Tibial artery (tissue), 4 donors: ENCODE data around the gene TAF4.

Source experiments
- DNase-seq, 2 donors: peaks; one replicate each; pipeline ENCODE4 v3.0.0-alpha.2; 2019
- H3K27ac ChIP-seq, 2 donors: fragments of 200-600 bp; sonication (generic) in 1 of 2; 1 replicate in 1 of 2; 2 replicates in 1 of 2; pipeline ENCODE4 v1.5.1; 2018 to 2019; ENCODE audit warnings: mild to moderate bottlenecking in 1 of 2
- H3K27me3 ChIP-seq, 2 donors: fragments of 200-600 bp; sonication (generic) in 1 of 2; one replicate each; pipeline versions ENCODE4 v1.5.1 to v1.6.0; 2016 to 2019
- H3K36me3 ChIP-seq, 3 donors: fragments of 200-600 bp; sonication (generic) in 2 of 3; one replicate each; pipeline ENCODE4 v1.5.1; 2016 to 2019; ENCODE audit warnings: mild to moderate bottlenecking in 2 of 3
- H3K4me1 ChIP-seq, 4 donors: fragments of 200-600 bp; sonication (generic) in 2 of 4; 1 replicate in 3 of 4; 2 replicates in 1 of 4; pipeline ENCODE4 v1.5.1; 2016 to 2019
- H3K4me3 ChIP-seq, 2 donors: fragments of 200-600 bp; sonication (generic) in 1 of 2; 1 replicate in 1 of 2; 2 replicates in 1 of 2; pipeline ENCODE4 v1.5.1; 2018 to 2019; ENCODE audit warnings: mild to moderate bottlenecking in 2 of 2
- H3K9me3 ChIP-seq, 3 donors: fragments of 200-600 bp; sonication (generic) in 1 of 3; one replicate each; pipeline ENCODE4 v1.5.1; 2016 to 2019
- intact Hi-C: fragments of 100-400 bp; cut with DNase I; formaldehyde crosslinking; loops from one replicate; pipeline ENCODE4 v1.15.0; 2023; ENCODE audit warnings: low total_unique reads
- TF ChIP-seq, protein P1 (sequence below), 2 experiments: fragments of 200-600 bp in 1 of 2; fragments of 450-650 bp in 1 of 2; IDR thresholded peaks; one replicate each; pipeline ENCODE4 v1.5.1; 2017 to 2019; ENCODE audit warnings: antibody characterized with exemption in 2 of 2, mild to moderate bottlenecking in 1 of 2, moderate library complexity in 1 of 2

TAF4 gene

DNA sequence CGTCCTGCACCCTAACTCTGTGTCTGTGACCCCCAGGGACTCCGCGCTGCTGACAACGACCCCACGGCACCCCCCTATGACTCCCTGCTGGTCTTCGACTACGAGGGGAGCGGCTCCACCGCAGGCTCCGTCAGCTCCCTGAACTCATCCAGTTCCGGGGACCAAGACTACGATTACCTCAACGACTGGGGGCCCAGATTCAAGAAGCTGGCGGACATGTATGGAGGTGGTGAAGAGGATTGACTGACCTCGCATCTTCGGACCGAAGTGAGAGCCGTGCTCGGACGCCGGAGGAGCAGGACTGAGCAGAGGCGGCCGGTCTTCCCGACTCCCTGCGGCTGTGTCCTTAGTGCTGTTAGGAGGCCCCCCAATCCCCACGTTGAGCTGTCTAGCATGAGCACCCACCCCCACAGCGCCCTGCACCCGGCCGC lies 129.0 kb downstream of the TAF4 start:
- Histone ChIP-seq H3K9me3 (no peaks in the 10 kb centered on the region), H3K27ac (no peak overlapping the region), H3K27me3 (peaks cover 0 to 39% of the 10 kb centered on the region in 2 donors), H3K4me3 (no peak overlapping the region), H3K4me1 (no peaks in the 10 kb centered on the region), H3K36me3 (no peaks in the 10 kb centered on the region)
- intact Hi-C loops: no loop called here
- TF ChIP-seq, protein P1, sequence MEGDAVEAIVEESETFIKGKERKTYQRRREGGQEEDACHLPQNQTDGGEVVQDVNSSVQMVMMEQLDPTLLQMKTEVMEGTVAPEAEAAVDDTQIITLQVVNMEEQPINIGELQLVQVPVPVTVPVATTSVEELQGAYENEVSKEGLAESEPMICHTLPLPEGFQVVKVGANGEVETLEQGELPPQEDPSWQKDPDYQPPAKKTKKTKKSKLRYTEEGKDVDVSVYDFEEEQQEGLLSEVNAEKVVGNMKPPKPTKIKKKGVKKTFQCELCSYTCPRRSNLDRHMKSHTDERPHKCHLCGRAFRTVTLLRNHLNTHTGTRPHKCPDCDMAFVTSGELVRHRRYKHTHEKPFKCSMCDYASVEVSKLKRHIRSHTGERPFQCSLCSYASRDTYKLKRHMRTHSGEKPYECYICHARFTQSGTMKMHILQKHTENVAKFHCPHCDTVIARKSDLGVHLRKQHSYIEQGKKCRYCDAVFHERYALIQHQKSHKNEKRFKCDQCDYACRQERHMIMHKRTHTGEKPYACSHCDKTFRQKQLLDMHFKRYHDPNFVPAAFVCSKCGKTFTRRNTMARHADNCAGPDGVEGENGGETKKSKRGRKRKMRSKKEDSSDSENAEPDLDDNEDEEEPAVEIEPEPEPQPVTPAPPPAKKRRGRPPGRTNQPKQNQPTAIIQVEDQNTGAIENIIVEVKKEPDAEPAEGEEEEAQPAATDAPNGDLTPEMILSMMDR (IDR thresholded peaks at IDR 0.05): no peak
- DNase-seq: peak; percentile 10 to 57

- H3K27me3 ChIP-seq: peaks cover 0 to 42% of the 10 kb centered on the region in 2 donors
- H3K27ac ChIP-seq: no peak overlapping the region
- no peaks in the 10 kb centered on the region for H3K36me3 ChIP-seq
- DNase-seq: peak; percentile 3 to 10
- H3K9me3 ChIP-seq: no peaks in the 10 kb centered on the region
- H3K4me1 ChIP-seq: no peaks in the 10 kb centered on the region
- no peak overlapping the region for H3K4me3 ChIP-seq
- intact Hi-C loops: no loop called here
- TF ChIP-seq, protein P1 (IDR thresholded peaks at IDR 0.05): no peak
These were observed 129.6 kb downstream of the TAF4 start for GRCh38 chr20:61935926-61936700.

GRCh38 chr20:61934716-61935530 lies 130.8 kb downstream of the TAF4 start:
- peaks cover 0 to 42% of the 10 kb centered on the region in 2 donors for H3K27me3 ChIP-seq
- TF ChIP-seq, protein P1 (IDR thresholded peaks at IDR 0.05): no peak
- peaks cover 0 to 3% (median 0%) of the 10 kb centered on the region in 3 donors for H3K9me3 ChIP-seq
- intact Hi-C loops: no loop called here
- peak in 1 of 2 donors; percentile 24 for DNase-seq
- H3K27ac ChIP-seq: no peak overlapping the region
- no peak overlapping the region for H3K4me3 ChIP-seq
- H3K36me3 ChIP-seq: no peaks in the 10 kb centered on the region
- no peaks in the 10 kb centered on the region for H3K4me1 ChIP-seq

DNA sequence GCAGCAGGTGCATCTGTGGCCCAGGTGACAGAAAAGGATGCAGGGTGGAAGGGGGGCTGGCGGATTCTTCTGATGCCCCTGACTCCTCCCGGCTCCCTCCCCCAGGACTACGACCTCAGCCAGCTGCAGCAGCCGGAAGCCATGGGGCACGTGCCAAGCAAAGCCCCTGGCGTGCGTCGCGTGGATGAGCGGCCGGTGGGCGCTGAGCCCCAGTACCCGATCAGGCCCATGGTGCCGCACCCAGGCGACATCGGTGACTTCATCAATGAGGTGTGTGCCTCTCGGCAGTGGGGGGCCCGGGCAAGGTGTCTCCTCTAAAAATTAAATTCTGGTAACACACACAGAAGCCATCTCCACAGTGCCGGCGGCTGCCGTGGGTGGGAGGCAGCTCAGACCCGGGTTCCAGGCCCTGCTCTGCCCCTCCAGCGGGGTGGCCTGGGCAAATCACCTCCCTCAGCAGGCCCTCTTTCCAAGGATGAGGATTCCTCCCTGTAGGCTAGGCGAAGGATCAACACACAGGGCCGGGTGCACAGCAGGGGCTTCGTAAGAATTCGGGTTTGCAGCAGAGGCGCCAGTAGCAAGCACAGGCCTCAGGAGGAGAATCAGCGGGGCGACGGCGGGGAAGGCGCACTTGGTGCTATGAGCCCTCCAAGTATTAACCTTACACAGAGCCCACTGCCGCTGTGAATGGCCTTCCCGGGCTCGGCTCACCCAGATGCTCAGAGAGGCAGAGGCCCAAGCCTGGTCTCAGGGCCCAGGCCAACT lies 131.5 kb downstream of the TAF4 start:
- Histone ChIP-seq H3K36me3 (no peaks in the 10 kb centered on the region), H3K27ac (no peak overlapping the region), H3K9me3 (peaks cover 0 to 11% (median 0%) of the 10 kb centered on the region in 3 donors), H3K4me1 (no peaks in the 10 kb centered on the region), H3K4me3 (no peak overlapping the region), H3K27me3 (peaks cover 0 to 42% of the 10 kb centered on the region in 2 donors)
- TF ChIP-seq, protein P1 (IDR thresholded peaks at IDR 0.05): no peak
- intact Hi-C loops: no loop called here
- DNase-seq: peak; percentile 13 to 60

- intact Hi-C loops: no loop called here
- Histone ChIP-seq H3K4me1 (no peaks in the 10 kb centered on the region), H3K27me3 (peaks cover 0 to 37% of the 10 kb centered on the region in 2 donors), H3K9me3 (peaks cover 0 to 12% (median 0%) of the 10 kb centered on the region in 3 donors), H3K36me3 (no peaks in the 10 kb centered on the region), H3K27ac (no peak overlapping the region), H3K4me3 (no peak overlapping the region)
- DNase-seq: peak in 1 of 2 donors; percentile 52
- TF ChIP-seq, protein P1 (IDR thresholded peaks at IDR 0.05): no peak
These were observed 132.2 kb downstream of the TAF4 start for GRCh38 chr20:61933481-61933950.
